Cerebellar cortex (tissue), 1 donor: ENCODE data around the gene ZNF624.
"Not testable (repeated sequence)": the region's sequence is repeated elsewhere in the genome, so short reads cannot be mapped to it uniquely, and the experiment has no call there.

Experiments
- DNase-seq: peaks from one replicate; pipeline ENCODE4 v3.0.0-alpha.2; 2015; ENCODE audit warnings: low spot score

ZNF624 gene

DNA sequence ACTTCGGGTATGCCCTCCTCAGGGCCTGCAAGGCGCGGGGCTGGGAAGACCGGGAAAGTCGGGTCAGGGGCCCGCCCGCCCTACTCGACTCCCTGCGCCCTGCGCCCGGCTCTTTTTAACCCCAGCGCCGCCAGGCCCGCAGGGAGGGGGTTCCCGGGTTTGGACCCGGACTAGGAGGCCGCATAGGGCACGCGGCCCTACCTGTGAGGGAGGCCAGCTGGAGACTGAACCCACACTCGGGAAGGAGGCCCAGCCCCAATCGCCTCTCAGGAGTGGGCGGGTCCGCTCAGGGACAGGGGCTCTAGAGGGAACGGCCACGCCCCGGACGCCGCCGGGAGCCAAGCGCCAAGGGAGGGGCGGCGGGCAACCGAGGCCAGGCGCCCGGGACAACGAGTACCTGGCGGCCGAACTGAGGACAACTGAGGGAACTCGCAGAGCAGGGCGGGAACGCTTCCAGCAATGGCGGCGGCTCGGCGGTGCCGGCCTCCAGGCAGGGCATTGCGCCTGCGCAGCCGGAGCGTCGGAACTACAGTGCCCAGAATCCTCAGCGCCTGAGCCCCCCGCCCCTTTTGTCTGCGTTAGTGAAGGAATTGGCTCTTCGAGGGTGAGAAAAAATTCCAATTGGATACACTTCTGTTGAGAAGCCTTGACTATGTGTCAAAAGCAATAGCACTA, at the start of gene ZNF624:
Gene ZNF624 (minus strand): TSS at position 484 of the 675 bp plus-strand sequence.
- peak; percentile 95 for DNase-seq

DNA sequence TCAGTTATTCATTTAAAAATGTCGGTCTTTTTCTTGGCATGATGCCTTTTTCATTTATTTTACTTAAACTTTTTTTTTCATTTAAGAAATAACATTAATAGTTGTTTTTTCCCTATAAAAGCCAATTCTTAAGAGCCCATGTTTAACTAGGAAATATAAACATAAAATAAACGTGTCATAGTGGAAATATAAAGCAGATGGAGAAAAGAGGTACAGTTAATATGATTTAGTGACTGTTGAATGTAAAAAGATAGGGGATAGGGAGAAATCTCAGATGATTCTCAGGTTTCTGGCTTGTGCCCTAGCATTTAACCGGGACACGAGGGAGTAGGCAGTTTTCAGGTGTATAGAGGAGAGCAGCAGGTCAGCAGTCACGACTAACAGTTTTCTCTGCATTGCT, 44.0 kb upstream of the ZNF624 start:
- DNase-seq, result not testable (repeated sequence)

DNA sequence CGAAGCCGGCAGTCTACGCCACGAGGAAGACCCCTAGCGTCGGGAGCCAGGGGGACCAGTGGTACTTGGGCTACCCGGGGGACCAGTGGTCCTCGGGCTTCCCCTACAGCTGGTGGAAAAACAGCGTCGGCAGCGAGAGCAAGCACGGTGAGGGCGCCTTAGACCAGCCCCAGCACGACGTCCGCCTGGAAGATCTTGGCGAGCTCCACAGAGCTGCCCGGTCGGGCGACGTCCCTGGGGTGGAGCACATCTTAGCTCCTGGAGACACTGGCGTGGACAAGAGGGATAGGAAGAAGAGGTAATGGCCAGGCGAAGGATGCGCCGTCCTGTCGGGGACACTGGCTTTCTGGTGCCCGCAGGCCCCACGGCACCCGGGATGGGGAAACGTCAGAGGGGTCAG, 36.8 kb upstream of the ZNF624 start:
- not testable (repeated sequence) for DNase-seq

DNA sequence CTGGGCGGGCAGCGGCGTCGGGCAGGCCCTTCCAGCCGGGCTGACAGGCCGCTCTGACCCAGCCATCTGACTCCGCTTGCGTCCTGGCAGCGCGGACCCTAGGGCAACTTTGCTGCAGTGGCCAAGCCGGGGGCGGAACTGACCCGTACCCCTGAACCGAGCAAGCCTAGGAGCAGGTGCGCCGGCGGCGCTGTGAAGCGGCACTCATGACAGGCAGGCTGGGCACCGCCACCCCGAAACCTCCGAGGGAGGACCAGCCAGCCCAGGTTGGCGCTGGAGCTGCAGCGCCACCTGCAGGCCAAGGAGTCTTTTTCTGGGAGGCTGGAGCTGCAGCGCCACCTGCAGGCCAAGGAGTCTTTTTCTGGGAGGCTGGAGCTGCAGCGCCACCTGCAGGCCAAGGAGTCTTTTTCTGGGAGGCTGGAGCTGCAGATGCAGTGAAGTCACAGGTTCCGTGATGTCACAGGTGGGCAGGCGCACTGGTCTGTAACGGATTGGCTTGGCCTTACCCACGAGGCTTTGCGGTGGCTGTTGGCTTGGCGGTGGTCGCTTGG, 36.2 kb upstream of the ZNF624 start, which contains the start of gene CCDC144A:
Gene CCDC144A (plus strand): TSS at position 511 of the 551 bp plus-strand sequence. CDS start 160 bp downstream, outside the sequence.
- peak; percentile 58 for DNase-seq

DNA sequence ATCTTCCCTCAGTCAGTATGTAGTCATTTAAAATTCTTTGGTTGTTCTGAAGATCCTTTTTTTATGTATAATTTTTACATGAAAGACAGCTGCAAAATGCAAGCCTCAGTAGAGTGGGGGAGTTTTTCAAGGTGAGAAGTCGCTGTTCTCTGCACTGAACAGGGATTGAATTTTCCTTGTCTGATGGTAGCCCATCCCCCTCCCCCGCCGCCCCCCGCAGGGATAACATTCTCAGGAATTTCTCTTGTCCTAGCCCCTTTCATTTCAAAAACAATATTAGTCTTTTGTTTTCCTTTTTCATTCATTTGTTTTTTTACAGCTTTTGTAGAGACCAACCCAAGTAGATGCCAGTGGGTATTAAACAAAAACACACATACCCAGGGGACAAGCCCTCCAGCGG, 33.5 kb upstream of the ZNF624 start:
- not testable (repeated sequence) for DNase-seq

DNA sequence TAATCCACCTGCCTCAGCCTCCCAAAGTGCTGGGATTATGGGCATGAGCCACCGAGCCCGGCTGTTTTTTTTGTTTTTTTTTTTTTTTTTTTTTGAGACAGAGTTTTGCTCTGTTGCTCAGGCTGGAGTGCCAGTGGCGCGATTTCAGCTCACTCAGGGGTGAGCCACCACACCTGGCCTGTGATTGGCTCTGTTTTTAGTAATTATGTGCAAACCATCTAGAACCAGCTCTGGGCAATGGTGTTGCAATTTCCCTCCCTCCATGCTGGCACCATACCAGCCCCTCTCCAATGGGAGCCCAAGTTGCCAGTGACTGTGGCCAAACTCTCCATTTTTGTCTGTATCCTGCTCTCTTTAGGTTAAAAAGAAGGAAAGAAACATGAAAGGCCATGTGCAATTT, 32.4 kb upstream of the ZNF624 start:
- not testable (repeated sequence) for DNase-seq

DNA sequence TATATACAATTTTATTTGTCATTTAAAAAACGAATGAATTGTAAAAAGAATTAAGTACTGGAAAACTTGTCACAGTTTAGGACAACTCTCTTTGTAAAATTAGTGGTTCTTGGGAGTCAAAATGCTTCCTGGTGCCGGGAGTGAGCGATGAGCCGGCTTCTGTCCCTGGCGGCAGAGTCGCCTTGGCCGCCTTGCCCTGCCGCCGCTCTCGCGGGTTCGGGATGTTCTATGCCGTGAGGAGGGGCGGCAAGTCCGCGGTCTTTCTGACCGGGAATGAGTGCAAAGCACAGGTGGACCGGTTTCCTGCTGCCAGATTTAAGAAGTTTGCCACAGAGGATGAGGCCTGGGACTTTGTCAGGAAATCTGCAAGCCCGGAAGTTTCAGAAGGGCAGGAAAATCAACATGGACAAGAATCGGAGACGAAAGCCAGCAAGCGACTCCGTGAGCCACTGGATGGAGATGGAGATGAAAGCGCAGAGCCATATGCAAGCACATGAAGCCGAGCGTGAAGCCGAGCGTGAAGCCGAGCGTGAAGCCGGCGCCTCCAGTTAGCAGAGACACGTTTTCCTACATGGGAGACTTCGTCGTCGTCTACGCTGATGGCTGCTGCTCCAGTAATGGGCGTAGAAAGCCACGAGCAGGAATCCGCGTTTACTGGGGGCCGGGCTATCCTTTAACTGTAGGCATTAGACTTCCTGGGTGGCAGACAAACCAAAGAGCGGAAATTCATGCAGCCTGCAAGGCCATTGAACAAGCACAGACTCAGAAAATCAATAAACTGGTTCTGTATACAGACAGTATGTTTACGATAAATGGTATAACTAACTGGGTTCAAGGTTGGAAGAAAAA, 29.9 kb upstream of the ZNF624 start:
- DNase-seq, result peak; percentile 36

DNA sequence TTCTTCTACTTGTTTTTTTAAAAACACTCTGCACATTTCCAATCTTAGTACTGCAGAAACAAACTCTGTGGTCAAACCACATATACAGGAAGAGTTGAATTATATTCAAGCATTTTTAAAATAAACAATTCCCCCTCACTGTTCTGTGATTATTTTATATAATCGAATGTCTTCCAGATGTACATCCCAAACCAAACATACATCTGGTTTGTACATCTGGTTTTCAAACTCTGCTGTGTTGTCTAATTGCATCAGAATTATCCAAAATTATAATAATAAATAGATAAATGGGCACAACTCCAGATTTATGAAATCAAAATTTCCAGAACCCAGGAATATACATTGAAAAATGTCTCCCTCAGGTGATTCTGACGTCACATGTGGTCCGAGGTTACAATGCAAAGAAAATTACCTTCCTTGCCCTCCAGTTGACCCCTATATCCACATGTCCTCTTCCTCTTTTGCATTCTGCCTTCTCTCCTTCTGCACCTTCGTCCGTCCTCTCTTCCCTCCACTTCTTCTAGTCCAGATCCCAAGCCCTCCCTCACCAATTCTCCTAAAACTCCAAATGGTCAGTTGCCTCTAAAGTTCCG, 23.1 kb upstream of the ZNF624 start:
- DNase-seq, result no peak

DNA sequence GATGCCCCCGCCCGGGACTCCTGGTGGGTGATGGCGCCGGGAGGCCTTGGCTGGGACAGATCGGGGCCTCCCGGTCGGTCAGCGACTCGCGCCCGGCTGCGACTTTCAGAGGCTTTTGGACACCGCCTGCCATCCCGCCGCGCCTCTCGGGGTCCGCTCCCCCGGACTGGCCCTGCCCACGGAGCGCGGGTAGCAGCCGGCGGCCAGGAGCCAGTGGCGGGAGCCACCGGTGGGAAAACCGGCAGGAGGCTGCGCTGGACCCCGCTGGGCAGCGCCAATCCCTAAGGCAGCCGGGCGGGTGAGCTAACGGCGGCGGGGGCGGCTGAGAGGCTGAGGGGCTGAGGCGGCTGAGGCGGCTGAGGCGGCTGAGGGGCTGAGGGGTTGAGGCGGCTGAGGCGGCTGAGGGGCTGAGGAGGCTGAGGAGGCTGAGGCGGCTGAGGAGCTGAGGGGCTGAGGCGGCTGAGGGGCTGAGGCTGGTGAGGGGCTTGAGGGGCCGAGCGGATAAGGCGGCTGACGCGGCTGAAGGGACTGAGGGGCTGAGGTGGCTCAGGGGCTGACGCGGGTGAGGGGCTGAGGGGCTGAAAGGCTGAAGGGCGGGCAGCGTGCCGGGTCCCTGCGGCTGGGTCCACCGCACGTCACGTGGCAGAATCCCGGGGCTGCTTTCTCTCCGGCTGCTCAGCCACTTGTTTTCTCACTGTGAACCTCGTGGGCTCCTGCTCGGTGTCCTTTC, 13.4 kb upstream of the ZNF624 start:
- DNase-seq, result peak; percentile 60

DNA sequence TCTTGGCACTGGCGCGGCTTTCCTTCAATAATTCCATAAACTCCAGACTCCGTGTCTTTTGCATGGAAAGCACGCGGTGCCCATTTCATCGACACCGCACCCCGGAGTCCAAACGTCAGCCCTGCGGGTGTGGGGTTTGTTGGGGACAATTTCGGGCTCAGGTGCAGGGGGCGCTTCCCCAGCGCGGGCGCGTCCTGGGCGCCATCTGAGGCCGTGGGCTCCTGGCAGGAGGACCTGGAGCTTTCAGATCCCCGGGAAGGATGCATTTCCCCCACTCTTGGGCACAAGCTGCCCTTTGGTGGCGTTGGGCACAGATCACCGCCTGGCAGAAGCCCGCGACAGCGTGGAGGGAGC, 12.9 kb upstream of the ZNF624 start:
- DNase-seq, result peak; percentile 16

DNA sequence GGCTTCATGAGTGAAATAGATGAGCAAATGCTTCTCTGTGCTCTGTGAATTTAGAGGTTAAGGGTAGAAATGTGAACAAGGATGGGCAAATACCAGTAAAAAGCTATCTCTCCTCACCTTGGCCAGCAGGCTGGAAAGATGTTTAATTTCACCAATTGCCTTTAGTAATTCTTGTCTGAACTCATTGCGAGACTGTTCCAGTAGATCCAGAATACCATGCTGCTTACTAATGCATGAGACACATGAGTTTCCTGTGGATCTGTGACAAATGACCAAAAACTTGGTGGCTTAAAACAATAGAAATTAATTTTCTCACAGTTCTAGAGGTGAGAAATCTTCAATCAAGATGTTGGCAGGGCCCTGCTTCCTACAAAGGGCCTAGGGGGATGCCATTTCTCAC, 9.3 kb upstream of the ZNF624 start:
- DNase-seq, result no peak

DNA sequence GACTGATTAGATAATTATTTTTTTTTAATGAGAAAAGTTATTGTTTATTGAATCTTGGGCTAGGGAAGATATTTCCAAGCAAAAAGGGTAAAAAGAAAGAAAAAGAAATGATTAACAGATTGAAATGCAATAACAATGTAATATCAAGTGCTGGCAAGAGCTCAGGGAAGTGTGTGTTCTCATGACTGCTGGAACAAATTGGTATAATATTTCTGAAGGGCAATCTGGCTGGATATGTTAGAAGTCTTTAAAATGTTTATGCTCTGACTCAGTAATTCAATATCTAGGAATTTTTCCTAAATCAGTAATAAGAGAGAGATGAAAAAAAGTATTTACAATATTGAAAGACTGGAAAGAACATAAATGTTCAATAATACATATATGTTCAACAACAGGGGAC, 7.6 kb upstream of the ZNF624 start:
- no peak for DNase-seq

DNA sequence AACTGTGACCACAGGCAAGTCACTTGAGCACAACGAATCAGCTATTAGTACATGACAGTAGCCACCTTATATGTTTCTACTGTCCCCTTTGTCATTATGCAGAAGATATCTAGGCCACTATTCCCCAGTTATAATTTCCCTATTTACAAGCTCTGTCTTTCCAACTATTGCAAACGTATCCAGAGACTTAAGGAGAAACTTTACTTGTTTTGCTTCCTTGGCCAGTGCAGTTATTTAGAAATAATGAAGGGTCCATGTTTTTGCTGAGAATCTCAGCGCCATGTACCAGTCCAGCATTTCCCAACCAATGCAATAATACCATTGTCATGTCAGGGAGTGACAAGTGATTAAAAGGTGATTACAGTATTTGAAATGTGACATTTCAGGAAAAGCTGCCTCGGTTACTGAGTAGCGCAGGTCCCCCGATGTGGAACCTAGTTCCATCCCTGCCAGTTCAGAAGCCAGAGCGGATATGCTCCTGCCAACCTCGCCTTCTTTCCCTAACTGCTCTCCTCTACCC, 743 bp downstream of the ZNF624 start:
- DNase-seq, result peak; percentile 47

DNA sequence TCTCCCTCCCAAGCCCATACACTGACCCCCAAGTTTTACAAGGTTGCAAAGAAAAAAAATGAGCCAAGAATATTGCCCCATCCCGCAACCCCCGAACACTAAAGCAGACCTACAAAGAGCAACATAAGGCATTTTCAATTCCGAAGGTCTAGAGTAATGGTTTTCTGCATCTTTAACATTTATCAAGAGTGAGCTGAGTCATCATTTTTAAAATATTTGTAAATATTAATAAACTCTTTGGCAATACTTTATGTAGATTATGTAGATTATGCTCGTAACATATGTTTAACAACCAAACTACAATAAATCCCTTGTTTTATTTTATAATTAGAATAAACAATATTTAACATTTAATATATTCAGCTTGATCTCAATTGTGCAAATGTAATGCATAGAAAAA, 1.4 kb downstream of the ZNF624 start:
- no peak for DNase-seq

DNA sequence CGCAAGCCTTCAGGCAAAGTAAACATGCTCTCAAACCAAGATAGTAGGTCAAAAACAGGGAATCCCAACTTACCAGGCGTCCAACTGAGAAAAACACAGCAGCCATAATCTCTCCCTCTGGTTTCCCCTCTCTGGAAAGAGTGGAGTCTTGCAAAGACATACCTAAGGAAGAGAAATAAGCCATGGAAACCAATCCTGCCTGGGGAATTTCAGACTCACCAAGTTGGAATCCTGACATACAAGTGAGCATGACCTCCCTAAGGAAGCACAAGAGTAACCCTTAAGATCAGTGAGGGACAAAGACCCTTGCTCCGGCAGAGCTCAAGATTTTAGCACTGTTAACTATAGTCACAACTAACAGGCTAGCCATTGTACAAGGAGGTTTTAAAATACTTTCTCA, 4.1 kb downstream of the ZNF624 start:
- DNase-seq, result no peak

DNA sequence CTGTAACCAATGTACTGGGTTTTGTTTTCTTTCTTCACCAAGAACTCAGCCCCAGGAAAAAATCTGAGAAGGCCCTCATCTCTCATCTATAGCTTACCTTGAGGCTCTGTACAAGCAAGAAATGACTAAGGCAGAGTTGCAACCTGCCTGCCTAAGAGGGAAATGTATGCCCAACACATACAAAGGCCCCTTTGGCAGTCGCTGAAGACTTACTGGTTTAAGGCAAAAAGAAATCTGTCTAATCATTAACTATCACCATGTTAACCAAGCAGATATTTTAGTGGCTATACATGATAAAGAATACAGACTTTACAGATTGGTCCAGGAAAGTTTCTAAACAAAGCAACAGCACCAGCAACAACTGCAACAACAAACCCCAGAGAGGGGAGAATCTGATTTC, 14.2 kb downstream of the ZNF624 start:
- no peak for DNase-seq

DNA sequence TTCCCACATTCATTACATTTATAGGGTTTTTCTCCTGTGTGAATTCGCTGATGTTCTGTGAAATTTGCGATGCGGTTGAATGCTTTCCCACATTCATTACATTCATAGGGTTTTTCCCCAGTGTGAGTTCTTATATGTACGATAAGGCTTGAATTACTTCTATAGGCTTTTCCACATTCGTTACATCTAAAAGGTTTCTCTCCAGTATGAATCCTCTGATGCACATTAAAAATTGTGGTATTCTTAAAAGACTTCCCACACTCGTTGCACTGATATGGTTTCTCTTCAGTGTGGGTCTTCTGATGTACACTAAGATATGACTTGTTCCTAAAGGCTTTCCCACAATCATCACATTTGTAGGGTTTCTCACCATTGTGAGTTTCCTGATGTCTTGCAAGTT, 30.4 kb downstream of the ZNF624 start:
- no peak for DNase-seq

DNA sequence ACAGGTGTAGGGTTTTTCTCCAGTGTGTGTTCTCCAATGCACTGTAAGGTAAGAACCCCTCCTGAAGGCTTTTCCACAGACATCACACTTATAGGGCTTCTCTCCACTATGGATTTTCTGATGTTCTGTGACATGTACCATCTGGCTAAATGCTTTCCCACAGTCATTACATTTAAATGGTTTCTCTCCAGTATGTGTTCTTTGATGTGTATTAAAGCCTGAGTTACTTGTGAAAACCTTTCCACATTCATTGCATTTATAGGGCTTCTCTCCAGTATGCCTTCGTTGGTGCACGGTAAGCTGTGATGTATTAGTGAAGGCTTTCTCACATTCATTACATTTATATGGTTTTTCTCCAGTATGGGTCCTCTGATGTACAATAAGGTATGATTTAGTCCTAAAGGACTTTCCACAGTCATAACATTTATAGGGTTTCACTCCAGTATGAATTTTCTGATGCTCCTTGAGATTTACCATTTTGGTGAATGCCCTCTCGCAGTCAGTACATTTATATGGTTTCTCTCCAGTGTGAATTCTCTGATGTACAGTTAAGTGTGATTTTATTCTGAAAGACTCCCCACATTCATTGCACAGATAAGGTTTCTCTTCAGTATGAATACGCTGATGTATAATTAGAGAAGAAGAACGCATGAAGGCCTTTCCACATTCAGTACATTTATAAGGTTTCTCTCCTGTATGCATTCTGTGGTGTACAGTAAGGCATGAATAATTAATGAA, 30.9 kb downstream of the ZNF624 start:
- no peak for DNase-seq

DNA sequence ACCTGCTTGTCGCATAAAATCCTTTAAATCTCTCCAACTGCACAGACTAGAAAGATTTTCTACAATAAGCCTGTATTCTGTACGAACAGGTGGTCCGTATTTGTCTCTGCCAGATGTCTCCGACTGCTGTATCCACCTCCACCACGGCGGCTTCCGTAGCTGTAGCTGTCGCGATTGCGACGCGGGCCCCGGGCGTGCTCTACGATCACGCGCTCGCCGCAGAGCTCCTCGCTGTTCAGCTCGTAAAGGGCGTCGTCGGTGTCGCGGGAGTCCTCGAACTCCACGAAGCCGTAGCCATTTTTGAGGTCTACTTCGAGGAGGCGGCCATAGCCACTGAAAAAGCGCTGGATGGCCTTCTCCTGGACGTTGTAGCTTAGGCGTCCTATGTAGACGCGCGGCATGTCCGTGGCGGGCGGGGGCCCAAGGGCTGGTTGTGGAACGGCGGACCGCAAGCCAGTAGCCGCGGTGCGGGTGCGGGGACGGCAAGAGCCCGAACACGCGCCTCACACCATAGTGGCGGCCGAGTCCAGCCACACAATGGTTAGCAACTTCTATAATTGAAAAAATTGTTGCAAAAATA, 36.1 kb downstream of the ZNF624 start:
- DNase-seq, result no peak

DNA sequence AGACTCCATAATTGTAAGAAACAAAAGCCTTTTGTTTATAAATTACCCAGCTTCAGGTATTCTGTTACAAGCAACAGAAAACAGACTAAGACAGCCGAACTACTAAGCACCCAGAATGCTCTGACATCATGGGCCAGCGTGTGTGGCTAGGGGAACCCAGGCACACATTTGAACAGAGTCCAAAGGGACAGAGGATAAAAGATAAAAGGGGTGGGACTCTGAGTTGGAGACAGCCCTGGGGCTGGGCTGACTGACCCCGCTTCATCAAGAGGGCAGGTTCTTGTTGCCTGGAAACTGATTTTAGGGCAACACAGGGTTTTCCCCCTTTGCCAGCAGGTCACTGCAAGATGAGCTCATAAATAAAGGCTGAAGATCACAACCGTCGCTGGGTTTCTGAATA, 54.1 kb downstream of the ZNF624 start:
- DNase-seq, result no peak
